NCI-H524 (cell line): ENCODE data around the gene ARL17B.
"Not testable (repeated sequence)": the region's sequence is repeated elsewhere in the genome, so short reads cannot be mapped to it uniquely, and the experiment has no call there.

Source experiments
- DNase-seq, 2 experiments: peaks; one replicate each; lab custom pipeline; 2025; lab: John Stamatoyannopoulos, UW

ARL17B gene

DNA sequence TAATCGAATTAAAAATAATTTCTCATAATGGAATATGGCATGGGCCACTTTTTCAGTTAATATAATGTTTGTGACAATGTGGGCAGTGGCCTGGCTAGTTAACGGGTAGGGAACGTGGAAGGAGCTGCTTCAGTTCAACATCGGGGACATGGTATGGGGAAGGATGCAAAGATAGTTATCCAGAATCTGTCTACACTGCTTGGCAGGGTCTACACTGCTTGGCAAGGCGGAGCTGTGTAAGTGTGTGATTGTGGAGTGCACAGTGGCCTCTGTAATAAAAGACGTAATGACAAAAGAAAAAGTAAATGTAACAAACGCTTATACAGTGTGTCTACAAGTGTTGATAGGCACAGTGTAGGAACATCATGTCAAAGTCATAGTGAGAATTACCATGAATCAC lies 74.0 kb downstream of the ARL17B start:
- not testable (repeated sequence) for DNase-seq

DNA sequence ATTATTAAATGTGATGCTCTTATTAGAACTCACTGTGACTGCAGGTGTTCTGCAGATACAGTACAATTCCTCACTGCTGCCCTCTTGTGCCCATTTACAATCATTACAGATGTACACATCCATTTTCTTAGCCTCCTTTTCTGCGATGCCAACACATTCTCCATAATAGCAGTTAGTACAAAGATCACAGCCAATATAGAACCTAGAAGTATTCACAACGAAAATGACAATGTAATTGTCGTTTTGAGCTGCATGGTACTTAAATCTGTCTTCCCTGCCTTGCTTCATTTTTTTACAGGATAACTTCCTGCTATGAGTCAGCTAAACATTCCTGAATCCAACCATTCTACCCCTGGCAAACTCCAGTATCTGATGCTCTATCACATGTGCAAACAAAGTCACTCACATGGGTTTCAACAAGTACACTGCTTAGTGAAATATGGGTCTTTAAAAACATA lies 74.8 kb downstream of the ARL17B start:
- DNase-seq: peak; percentile 88 to 94

DNA sequence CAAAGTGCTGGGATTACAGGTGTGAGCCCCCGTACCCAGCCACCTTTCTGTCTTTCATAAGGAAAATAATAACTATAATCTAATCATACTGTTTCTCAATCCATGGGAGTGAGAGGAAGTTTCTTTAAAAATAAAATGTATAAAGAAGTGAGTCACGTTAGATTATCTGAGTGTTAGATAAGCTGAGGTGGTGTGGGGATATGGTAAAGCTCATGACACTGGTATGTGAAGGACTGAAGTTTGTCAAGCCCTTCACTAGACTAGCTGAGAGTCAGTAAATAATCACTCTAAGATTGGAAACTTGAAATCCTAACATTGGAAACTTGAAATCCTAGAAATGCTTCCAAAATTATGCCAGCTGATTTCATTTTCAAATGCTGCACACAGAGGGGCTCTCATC lies 76.1 kb downstream of the ARL17B start:
- DNase-seq: not testable (repeated sequence)

DNA sequence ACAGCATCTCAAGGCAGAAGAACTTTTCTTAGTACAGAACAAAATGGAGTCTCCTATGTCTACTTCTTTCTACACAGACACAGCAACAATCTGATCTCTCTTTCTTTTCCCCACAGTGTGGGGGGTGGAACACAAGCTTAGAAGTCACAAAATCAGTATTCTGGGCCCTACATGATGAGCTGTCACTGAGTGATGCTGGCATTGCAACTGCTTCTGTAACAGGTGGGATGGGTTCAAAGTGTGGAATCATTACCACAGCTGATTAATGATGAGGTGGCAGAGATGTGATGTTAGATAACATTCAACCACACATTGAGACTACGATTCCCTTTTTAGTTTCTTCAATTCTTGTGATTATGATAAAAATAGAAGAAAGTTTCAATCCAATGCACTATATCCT lies 77.1 kb downstream of the ARL17B start:
- not testable (repeated sequence) for DNase-seq

DNA sequence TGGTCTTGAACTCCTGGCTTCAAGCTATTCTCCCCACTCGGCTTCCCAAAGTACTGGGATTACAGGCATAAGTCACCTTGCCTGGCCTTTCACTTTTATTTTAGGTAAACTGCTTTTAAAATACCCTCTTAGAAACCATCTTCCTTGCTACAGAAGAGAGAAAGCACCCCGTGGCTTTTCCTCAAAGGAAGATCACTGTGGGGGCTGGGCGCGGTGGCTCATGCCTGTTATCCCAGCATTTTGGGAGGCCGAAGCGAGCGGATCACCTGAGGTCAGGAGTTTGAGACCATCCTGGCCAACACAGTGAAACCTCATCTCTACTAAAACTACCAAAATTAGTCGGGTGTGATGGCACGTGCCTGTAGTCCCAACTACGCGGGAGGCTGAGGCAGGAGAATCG lies 78.9 kb downstream of the ARL17B start:
- DNase-seq: not testable (repeated sequence)

DNA sequence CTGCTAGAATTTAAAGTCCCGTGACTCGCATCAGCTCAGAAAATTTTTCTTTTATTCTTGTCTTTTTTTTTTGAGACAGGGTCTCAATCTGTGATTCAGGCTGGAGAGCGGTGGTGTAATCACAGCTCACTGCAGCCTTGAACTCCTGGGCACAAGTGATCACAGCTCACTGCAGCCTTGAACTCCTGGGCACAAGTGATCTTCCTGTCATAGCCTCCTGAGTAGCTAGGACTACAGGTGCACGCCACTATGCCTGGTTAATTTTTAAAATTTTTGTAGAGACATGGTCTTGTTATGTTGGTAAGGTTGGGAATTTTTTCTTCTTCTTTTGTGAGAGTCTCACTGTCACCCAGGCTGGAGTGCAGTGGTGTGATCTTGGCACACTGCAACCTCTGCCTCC lies 80.2 kb downstream of the ARL17B start:
- DNase-seq: not testable (repeated sequence)

DNA sequence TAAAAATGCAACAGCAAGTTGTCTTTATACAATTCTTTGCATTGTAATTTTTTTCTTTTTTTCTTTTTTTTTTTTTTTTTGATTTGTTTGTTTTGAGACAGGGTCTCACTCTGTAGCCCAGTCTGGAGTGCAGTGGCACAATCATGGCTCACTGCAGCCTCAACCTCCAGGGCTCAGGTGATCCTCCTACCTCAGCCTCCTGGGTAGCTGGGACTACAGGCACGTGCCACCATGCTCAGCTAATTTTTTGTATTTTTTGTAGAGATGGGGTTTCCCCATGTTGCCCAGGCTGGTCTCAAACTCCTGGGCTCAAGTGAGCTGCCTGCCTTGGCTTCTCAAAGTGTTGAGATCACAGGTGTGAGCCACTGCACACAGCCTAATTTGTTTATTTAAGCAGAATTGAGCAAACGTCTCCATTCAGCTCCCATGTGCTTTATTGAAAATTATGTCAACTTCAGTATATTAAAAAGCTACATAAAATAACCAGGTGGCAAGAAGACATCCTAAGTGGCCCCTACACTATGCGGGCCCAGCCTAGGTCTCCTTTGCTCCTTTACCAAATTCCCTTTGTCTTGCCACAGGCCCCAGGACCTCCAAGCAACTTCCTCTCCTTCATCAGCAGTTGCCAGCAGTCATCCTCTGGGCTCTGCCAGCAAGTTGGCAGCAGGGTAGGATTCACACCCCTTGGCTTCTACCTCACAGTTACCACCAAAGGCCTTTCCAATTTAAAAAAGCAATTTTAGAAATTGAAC lies 84.7 kb downstream of the ARL17B start:
- not testable (repeated sequence) for DNase-seq

DNA sequence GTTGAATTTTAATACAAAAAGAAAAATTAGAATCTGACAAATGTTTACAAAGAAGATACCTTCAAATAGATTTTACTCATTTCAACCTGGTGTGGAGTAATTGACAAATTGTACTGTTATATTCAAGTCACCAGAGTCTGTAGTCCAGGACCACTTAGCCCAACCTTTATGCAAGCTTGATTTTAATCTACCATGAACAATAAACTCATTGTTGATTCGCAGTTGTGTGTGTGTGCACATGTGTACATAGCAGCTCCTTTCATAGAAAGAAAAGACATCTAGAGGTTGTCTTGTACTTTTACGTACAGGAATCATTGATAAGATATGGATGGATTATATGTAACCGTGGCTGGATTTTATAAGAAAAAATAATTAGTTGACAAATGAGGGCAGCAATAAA lies 87.3 kb downstream of the ARL17B start:
- DNase-seq: no peak

DNA sequence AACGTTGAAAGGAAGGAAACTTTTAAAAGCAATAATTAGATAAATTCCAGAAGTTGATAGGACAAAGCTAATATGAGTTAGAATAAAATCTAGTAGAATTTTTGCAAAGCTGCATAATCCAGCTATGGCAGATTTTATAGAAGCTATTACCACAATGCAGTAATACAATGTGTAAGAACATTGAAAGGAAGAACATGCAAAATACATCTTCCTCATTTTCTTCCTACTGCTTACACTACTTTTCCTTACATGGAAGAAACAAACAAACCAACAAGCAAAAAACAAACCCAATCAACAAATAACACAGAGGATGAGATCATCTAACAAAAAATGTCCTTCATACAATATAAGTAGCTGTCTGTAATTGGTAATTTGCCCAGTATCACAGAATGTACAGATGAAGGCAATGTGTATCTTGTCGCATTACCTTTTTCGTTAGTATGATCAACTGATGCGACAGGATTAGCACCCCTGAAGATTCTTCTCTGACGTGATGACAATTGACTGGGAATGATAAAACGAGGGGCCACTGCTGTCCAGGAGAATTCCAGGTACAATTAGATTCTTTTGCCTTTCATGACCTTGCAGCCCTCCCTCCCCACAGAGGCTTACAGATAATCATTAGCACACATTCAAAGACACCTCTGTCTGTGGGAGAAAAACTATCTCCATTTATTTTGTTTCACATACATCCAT lies 87.9 kb downstream of the ARL17B start:
- no peak for DNase-seq

DNA sequence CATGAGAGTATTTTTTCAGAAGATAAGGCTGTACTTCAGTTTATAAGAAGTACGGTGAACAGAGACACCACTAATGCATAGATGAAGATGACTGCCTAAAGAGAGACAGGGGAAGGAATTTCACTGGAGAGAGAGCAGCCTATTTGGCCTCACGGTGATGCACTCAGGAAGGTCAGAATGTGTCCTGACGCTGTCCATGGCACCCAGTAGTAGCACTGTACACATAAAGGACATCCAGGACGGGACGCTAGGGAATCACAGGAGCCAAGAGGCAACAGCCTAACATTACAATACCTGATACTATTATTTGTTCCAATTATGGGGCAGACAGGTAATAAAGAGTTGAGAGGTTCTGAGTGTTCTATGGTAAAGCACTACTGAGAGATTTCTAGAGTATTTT lies 91.5 kb downstream of the ARL17B start:
- no peak for DNase-seq

DNA sequence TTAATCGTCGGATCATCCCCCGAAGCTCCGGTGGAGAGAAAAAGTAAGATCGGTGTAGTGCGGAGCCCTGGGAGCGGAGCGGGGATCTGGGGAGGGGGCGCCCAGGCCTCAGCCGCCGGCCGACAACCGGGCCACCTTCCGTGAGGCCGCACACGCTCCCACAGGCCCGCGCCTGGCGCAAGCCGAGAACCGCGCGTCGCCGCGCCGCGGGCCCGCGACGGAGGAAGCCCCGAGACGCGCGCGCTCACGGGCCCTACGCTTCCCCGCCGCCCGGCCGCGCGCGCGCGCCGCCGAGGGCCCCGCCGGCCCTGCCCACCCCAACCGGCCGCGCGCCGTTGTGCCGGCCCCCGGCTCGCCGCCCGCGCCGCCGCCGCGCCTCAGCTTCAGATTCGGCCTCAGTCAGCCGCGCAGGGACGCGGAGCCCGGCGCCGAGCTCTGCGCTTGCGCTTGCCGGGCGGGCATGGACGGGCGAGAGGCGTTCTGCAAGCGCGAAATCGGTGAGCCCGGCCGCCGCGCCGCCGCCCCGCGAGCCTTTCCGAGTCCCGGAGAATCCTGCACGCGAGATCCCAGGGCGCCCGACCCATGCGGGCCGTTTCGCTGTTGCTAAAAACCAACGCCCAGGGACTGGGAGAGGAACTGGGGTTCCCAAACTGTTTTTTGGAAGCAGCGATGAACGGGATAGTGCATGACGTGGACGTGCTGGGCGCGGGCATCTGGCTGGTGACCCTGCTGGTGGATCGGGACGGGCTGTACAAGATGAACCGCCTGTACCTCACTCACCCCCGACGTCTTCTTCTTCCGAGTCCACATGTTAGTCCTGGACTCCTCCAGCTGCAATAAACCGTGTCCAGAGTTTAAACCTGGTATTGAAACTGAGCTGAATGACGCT lies 94.7 kb downstream of the ARL17B start:
- DNase-seq: peak; percentile 93

DNA sequence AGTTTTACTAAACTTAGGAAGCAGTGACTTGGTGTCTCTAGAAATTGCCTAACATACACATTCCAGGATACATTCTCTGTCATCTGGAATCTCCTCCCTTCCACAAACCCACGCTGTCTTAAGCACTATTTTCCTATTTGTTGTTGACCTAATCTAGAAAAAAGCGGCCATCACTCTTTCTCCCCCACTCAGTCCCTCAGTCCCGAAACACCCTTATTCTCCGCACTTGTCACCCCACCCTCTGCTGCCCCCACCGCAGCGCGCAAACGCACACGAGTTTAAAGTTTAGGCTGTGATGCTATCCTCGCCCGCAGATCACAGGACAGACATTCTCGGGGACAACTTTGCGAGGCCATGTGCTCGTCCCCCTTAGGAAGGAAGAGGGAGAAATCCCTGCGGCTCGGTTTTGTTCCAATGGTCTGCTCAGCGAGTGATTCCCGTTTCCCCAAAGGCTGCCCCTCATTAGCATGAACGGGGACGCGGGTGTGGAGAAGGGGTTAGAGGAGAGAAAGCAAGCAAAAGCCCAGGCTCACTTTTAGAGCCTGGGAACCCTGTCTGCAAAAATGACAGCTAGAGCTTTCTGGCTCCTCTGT lies 95.4 kb downstream of the ARL17B start:
- not testable (repeated sequence) for DNase-seq

DNA sequence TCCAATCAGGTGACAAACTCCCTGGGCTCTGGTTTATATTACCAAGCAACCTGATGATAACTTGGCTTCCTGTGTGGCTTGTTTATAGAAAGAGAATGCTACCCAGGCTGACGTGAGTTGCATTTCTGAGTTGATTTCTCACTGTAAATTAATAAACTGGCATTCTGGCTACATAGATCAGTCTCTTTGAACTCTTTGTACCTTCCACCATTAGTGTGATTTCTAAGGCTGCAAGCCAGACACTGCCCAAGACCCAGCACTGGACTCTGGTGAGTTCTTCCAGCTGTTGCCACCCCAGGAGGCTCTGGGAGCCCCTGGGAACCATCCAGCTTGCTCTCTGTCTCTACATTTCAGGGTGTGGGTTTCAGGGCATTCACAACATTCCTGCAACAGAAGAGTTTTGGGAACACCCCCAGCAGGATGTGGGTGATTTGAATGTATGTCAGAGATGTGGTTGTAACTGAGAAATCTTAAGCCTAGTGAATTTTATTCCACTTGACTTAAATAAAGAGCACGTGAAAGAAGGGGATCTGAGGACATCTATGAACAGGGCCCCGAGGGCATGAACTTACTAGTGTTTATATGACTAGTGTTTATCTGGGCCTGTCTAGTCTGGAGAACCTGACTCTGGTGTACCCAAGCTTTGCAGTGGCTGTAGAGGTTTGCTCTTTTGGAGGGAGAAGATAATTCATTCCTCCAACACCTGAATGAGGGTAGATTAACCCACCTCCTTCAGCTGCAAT lies 96.9 kb downstream of the ARL17B start:
- no peak for DNase-seq

DNA sequence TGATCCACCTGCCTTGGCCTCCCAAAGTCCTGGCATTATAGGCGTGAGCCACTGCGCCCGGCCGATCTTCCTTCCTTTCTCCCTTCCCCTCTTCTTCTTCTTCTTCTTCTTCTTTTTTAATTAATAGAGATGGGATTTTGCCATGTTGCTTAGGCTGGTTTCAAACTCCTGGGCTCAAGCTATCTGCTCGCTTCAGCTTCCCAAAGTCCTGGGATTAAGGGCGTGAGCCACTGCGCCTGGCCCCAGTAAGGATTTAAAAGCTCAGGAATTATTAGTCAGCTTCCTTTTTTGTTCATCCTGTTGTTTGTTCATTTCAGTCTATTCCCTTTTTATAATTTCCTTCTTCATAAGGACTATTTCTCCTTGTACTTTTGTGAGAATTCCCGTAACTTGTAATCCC lies 99.3 kb downstream of the ARL17B start:
- DNase-seq: no peak

DNA sequence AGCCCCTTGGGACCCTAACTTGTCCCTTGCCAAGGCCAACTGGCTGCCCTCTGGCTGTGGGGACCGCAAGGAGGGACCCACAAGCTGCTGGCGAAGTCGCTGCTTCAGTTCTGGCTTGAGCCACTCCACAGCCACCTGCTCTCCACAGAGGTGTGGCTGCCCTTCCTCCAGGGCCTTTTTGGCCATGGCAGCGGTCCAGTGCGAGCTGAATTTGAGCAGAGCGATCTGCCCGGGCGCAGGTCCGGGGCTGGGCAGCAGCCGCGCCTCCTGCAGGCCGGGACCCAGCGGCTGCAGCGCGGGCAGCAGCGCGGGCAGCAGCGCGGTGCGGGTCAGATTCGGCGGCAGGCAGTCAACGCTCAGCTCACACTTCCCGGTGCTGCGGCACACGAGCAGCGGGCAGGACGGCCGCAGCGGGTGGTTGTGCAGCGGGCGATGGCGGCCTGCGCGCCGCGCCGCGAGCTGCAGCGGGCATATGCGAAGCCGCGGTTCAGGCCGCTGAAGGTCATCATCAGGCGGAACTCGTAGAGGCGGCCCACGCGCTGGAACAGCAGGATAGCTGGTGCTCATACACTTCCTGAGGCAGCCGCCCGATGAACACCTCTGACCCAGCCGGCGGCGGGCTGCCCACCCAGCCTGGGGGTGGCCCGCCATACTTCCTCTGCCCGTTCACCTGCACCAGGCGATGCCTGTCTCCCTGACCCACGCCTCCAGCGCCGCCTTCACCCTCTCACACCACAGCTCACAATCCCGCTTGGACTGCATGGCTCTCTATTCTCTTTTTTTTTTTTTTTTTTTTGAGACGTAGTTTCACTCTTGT lies 101.5 kb downstream of the ARL17B start:
- DNase-seq: peak; percentile 12 to 65

DNA sequence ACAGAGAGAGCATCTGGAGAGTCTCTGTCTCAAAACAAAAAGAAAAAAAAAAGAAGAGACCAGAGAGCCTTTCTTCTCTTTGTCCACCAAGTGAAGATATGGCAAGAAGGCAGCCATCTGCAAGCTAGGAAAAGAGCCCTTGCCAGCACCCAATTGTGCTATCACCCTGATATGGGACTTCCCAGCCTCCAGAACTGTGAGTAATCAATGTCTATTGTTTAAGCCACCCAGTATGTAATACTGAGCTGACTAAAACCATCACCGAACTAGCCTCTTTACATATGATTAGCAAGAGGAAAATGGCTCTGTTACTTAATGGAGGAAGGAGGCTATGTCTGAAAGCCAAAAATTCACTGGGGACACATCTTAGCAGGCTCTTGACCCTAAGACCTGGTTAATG lies 105.2 kb downstream of the ARL17B start:
- not testable (repeated sequence) for DNase-seq

DNA sequence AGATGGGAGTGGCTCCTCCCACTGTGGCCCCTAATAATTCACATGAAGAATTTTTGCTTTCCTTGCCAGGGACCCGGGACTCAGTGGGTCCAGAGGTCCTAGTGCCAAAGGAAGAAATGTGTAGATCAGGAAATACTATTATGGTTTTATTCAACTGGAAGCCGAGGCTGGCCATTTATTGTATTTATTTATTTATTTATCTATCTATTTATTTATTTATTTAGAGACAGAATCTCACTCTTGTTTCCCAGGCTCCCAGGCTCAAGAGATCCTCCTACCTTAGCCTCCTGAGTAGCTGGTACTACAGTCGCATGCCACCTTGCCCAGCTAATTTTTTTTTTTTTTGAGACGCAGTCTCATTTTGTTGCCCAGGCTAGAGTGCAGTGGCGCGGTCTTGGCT lies 107.4 kb downstream of the ARL17B start:
- DNase-seq: not testable (repeated sequence)

DNA sequence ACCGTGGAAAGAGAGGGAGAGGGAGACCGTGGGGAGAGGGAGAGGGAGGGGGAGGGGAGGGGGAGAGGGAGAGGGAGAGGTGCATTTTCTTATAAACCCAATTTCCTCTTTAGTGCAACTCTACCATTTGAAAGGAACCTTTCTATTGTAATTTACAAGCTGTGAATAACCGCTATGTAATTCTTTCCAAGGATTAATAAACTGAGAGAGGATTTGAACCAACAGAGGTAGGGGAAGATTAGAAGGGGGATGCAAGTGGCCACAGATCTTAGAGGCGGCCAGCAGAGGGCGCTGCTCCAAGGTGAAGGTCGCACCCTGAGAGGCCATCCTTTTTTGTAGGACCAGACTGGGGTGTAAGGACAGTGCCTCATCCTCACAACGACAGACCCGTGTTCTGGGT lies 107.8 kb downstream of the ARL17B start:
- peak; percentile 52 to 71 for DNase-seq

DNA sequence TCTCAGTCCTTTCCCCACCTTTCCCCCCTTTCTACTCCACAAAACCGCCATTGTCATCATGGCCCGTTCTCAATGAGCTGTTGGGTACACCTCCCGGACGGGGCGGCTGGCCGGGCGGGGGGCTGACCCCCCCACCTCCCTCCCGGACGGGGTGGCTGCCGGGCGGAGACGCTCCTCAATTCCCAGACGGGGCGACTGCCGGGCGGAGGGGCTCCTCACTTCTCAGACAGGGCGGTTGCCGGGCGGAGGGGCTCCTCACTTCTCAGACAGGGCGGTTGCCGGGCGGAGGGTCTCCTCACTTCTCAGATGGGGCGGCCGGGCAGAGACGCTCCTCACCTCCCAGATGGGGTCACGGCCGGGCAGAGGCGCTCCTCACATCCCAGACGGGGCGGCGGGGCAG lies 108.8 kb downstream of the ARL17B start:
- DNase-seq: not testable (repeated sequence)

DNA sequence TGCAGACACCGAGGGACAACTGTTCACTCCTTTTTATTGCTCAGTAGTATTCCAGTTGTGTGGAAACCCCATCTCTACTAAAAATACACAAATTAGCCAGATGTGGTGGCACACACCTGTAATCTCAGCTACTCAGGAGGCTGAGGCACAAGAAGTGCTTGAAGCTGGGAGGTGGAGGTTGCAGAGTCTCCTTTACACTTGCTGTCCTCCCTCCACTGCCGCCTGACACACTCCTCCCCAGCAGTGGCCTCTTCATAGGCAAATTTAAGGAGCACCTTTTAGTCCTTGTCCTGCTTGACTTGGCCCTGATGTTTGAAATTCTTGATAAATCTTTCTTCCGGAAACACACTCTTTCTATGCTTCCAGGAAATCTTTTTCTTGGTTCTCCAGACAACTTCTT lies 112.4 kb downstream of the ARL17B start:
- DNase-seq: not testable (repeated sequence)
